CD14-positive monocyte (primary cell): ENCODE measurements around the gene CCNY. TPM values are rescaled to one million over a fixed set of nuclear protein-coding genes. Genes with fewer than 3 reads are reported as not detected.

Experiments used
- DNase-seq, 3 donors: peaks; one replicate each; pipeline ENCODE4 v3.0.0-alpha.2; 2011 to 2022
- H2AFZ ChIP-seq: 2 replicates; pipeline ENCODE4 v1.6.0; 2012; ENCODE audit warnings: mild to moderate bottlenecking, low read depth, low read length, inconsistent platforms; ENCODE audit not compliant: insufficient read depth, poor library complexity, severe bottlenecking
- H3K27ac ChIP-seq, 2 donors: 1 replicate in 1 of 2; 2 replicates in 1 of 2; pipeline ENCODE4 v1.5.1; 2012 to 2013; ENCODE audit warnings: low read length in 2 of 2, control low read depth in 1 of 2, inconsistent platforms in 1 of 2, low read depth in 1 of 2, mild to moderate bottlenecking in 1 of 2
- H3K27me3 ChIP-seq, 2 donors: one replicate each; pipeline versions ENCODE4 v1.6.0 to v1.6.1; 2011 to 2013; ENCODE audit warnings: low read length in 2 of 2; ENCODE audit not compliant: control insufficient read depth in 2 of 2, insufficient read depth in 2 of 2
- H3K36me3 ChIP-seq, 2 donors: replicated peaks in 1 of 2; 1 replicate in 1 of 2; 2 replicates in 1 of 2; pipeline versions ENCODE4 v1.5.1 to v1.6.1; 2012 to 2013; ENCODE audit warnings: low read length in 2 of 2, control low read depth in 1 of 2, inconsistent platforms in 1 of 2, mild to moderate bottlenecking in 1 of 2; ENCODE audit not compliant: insufficient read depth in 2 of 2, control insufficient read depth in 1 of 2
- H3K4me1 ChIP-seq, 2 donors: 1 replicate in 1 of 2; 2 replicates in 1 of 2; pipeline versions ENCODE4 v1.5.1 to v1.6.1; 2012 to 2013; ENCODE audit warnings: low read length in 2 of 2, control low read depth in 1 of 2, inconsistent platforms in 1 of 2, mild to moderate bottlenecking in 1 of 2, moderate library complexity in 1 of 2; ENCODE audit not compliant: insufficient read depth in 2 of 2, control insufficient read depth in 1 of 2
- H3K4me2 ChIP-seq: replicated peaks from 2 replicates; pipeline ENCODE3; 2012; ENCODE audit warnings: low read length, moderate library complexity, mild to moderate bottlenecking; ENCODE audit not compliant: poor library complexity, severe bottlenecking; ENCODE audit errors: extremely low read depth
- H3K4me3 ChIP-seq, 3 experiments: fragments of 200-600 bp in 1 of 3; sonication (generic) in 1 of 3; replicated peaks in 1 of 3; 1 replicate in 2 of 3; 2 replicates in 1 of 3; pipeline ENCODE4 v1.5.1; 2011 to 2013; ENCODE audit warnings: low read length in 3 of 3, mild to moderate bottlenecking in 3 of 3, control low read depth in 2 of 3, low read depth in 2 of 3, inconsistent platforms in 1 of 3, moderate library complexity in 1 of 3
- H3K79me2 ChIP-seq: 2 replicates; pipeline ENCODE4 v1.6.0; 2012; ENCODE audit warnings: mild to moderate bottlenecking, control low read depth, inconsistent platforms, low read length, moderate library complexity; ENCODE audit not compliant: insufficient read depth
- H3K9ac ChIP-seq: 2 replicates; pipeline ENCODE4 v1.6.0; 2017; ENCODE audit warnings: low read length, mild to moderate bottlenecking; ENCODE audit not compliant: insufficient read depth, poor library complexity, severe bottlenecking
- H3K9me3 ChIP-seq, 2 donors: replicated peaks in 1 of 2; 1 replicate in 1 of 2; 2 replicates in 1 of 2; pipeline versions ENCODE4 v1.5.1 to v1.6.1; 2012 to 2013; ENCODE audit warnings: low read length in 2 of 2, control low read depth in 1 of 2; ENCODE audit not compliant: control insufficient read depth in 1 of 2, insufficient read depth in 1 of 2
- H4K20me1 ChIP-seq: 2 replicates; pipeline ENCODE4 v1.6.0; 2012; ENCODE audit warnings: mild to moderate bottlenecking, low read length, control low read depth, moderate library complexity; ENCODE audit not compliant: insufficient read depth
- H3K27ac Mint-ChIP-seq, 7 donors: one replicate each; pipeline ENCODE4 v1.8.0; 2020; ENCODE audit warnings: mild to moderate bottlenecking in 7 of 7, mixed read lengths in 7 of 7, moderate library complexity in 6 of 7, inconsistent platforms in 2 of 7
- H3K27me3 Mint-ChIP-seq, 3 donors: one replicate each; pipeline ENCODE4 v1.8.0; 2021 to 2022; ENCODE audit warnings: low read depth in 3 of 3, mild to moderate bottlenecking in 3 of 3, mixed read lengths in 3 of 3, moderate library complexity in 3 of 3, inconsistent platforms in 1 of 3
- H3K36me3 Mint-ChIP-seq, 2 donors: one replicate each; pipeline ENCODE4 v1.8.0; 2020; ENCODE audit warnings: mixed read lengths in 2 of 2, inconsistent platforms in 1 of 2, mild to moderate bottlenecking in 1 of 2
- H3K4me1 Mint-ChIP-seq: one replicate; pipeline ENCODE4 v1.8.0; 2020; ENCODE audit warnings: mild to moderate bottlenecking, mixed read lengths
- H3K4me3 Mint-ChIP-seq, 2 donors: one replicate each; pipeline ENCODE4 v1.8.0; 2020; ENCODE audit warnings: mild to moderate bottlenecking in 2 of 2, mixed read lengths in 2 of 2, moderate library complexity in 1 of 2
- H3K9me3 Mint-ChIP-seq, 7 donors: one replicate each; pipeline ENCODE4 v1.8.0; 2020 to 2022; ENCODE audit warnings: mixed read lengths in 7 of 7, mild to moderate bottlenecking in 6 of 7, moderate library complexity in 6 of 7, inconsistent platforms in 2 of 7
- WGBS: methylation state at CpG from one replicate; pipeline ENCODE4 v1.1.5; 2013; ENCODE audit warnings: missing lambda C conversion rate; ENCODE audit not compliant: insufficient coverage; 5-methylcytosine and 5-hydroxymethylcytosine counted together
- intact Hi-C, 2 donors: fragments of 100-400 bp; cut with micrococcal nuclease; formaldehyde crosslinking; loops; one replicate each; pipeline versions ENCODE4 v1.15.0 to v1.15.1; 2023
- polyA plus RNA-seq, 3 donors: library from polyadenylated mRNA; depleted of rRNA in 1 of 3; unstranded in 2 of 3; stranded (reverse) in 1 of 3; fragments of 300-500 nt in 2 of 3; fragments of >200 nt in 1 of 3; fragmentation: Illumina TruSeq in 2 of 3; gene quantifications; 1 replicate in 2 of 3; 2 replicates in 1 of 3; pipeline ENCODE4 v1.2.3, GENCODE V29; 2012 to 2021
- TF ChIP-seq, protein P1 (sequence below): fragments of 200-600 bp; IDR thresholded peaks from one replicate; pipeline ENCODE4 v1.8.0; 2022; ENCODE audit warnings: antibody characterized with exemption, mild to moderate bottlenecking

Gene CCNY
- polyA plus RNA-seq, 3 donors: 39.9 to 116 (median 64.8) TPM

DNA sequence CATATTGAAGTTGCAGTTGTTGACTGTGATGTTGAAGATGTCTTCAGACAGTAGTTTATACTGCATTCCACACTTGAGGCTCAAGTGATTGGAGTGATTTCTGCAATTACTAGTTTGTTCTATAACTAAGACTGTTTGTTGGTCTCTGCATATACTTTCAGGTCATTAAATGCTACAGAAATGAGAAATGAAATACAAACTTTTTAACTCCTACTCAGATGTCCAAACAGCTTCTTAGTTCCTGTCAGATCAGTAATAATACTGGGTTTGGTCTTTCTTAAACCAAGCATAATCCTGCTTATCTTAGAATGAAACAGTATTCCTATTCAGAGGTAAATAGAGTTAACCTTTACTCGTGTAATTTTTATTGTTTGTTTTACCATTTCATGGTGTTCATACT is 115.9 kb downstream of the CCNY start:
- peak overlapping the region; percentile 89 to 99 (median 95) for H3K27ac Mint-ChIP-seq
- H3K36me3 Mint-ChIP-seq: peaks cover 2 to 6% of the 10 kb centered on the region in 2 donors
- peak overlapping the region; percentile 89 to 97 for H3K27ac ChIP-seq
- DNase-seq: no peak
- peak overlapping the region in 1 of 3 experiments; percentile 76 for H3K4me3 ChIP-seq
- H2AFZ ChIP-seq: no peak overlapping the region
- peaks cover 91% of the 10 kb centered on the region for H3K4me1 Mint-ChIP-seq
- intact Hi-C loops: loop anchor here in 1 of 2 donors (5.0 to 10.0 kb wide), 4 partner anchors 77 to 325 kb away; partner anchors contain the start of genes CCNY and CREM
- no CpG with 5 or more reads among the region's 1 CpG for WGBS
- TF ChIP-seq, protein P1, sequence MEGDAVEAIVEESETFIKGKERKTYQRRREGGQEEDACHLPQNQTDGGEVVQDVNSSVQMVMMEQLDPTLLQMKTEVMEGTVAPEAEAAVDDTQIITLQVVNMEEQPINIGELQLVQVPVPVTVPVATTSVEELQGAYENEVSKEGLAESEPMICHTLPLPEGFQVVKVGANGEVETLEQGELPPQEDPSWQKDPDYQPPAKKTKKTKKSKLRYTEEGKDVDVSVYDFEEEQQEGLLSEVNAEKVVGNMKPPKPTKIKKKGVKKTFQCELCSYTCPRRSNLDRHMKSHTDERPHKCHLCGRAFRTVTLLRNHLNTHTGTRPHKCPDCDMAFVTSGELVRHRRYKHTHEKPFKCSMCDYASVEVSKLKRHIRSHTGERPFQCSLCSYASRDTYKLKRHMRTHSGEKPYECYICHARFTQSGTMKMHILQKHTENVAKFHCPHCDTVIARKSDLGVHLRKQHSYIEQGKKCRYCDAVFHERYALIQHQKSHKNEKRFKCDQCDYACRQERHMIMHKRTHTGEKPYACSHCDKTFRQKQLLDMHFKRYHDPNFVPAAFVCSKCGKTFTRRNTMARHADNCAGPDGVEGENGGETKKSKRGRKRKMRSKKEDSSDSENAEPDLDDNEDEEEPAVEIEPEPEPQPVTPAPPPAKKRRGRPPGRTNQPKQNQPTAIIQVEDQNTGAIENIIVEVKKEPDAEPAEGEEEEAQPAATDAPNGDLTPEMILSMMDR: no peak
- H3K9ac ChIP-seq: no peak overlapping the region
- peak overlapping the region in 1 of 2 donors; percentile 75 for H3K4me3 Mint-ChIP-seq
- H3K36me3 ChIP-seq: no peaks in the 10 kb centered on the region
- peaks cover 89 to 100% of the 10 kb centered on the region in 2 donors for H3K4me1 ChIP-seq
- peaks cover 18% of the 10 kb centered on the region for H4K20me1 ChIP-seq
- no peaks in the 10 kb centered on the region for H3K27me3 ChIP-seq
- H3K27me3 Mint-ChIP-seq: no peaks in the 10 kb centered on the region
- H3K4me2 ChIP-seq: peak overlapping the region; percentile 85
- no peaks in the 10 kb centered on the region for H3K9me3 ChIP-seq
- peaks cover 0 to 6% (median 0%) of the 10 kb centered on the region in 7 donors for H3K9me3 Mint-ChIP-seq
- peaks cover 94% of the 10 kb centered on the region for H3K79me2 ChIP-seq

DNA sequence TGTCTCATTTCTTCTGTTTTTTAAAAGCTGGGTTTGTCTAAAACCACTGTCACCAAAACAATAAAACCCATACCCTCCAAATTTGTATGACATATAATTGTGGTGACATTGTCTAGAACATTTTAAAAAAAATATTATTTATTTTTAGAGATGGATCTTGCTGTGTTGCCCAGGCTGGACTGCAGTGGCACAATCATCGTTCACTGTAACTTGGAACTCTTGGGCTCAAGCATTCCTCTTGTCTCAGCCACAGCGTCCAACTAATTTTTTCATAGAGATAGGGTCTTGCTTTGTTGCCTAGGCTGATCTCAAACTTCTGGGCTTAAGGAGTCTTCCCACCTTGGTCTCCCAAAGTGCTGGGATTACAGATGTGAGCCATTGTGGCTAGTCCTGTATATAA is 116.5 kb downstream of the CCNY start:
- Histone ChIP-seq H3K27ac (peak overlapping the region; percentile 62 to 89), H4K20me1 (peaks cover 24% of the 10 kb centered on the region), H3K79me2 (peaks cover 94% of the 10 kb centered on the region), H3K4me3 (peak overlapping the region in 1 of 3 experiments; percentile 76), H3K9ac (no peak overlapping the region), H2AFZ (no peak overlapping the region), H3K36me3 (no peaks in the 10 kb centered on the region), H3K4me1 (peaks cover 82 to 95% of the 10 kb centered on the region in 2 donors), H3K9me3 (no peaks in the 10 kb centered on the region), H3K27me3 (no peaks in the 10 kb centered on the region), H3K4me2 (peak overlapping the region; percentile 85)
- DNase-seq: no peak
- intact Hi-C loops: loop anchor here in 1 of 2 donors (5.0 to 10.0 kb wide), 4 partner anchors 78 to 326 kb away; partner anchors contain the start of genes CCNY and CREM
- Mint-ChIP-seq H3K36me3 (peaks cover 4 to 9% of the 10 kb centered on the region in 2 donors), H3K4me1 (peaks cover 92% of the 10 kb centered on the region), H3K27me3 (no peaks in the 10 kb centered on the region), H3K27ac (peak overlapping the region in 6 of 7 donors; percentile 62 to 95 (median 83)), H3K9me3 (peaks cover 0 to 6% (median 0%) of the 10 kb centered on the region in 7 donors), H3K4me3 (no peak overlapping the region)
- TF ChIP-seq, protein P1: no peak
- no CpG with 5 or more reads among the region's 2 CpGs for WGBS
